Measurements from ENCODE around the gene ARIH2. TPM values are rescaled to one million over a fixed set of nuclear protein-coding genes. Genes with fewer than 3 reads are reported as not detected.

The ARIH2 gene
- total and polyA plus RNA-seq, 9 of the 15 experiments (the other 6 are each of a cell fraction or from before 2014, with no cell fraction given), result 27.0 to 120 (median 108) TPM

- TF ChIP-seq SFPQ (IDR thresholded peaks at IDR 0.05; ENCODE audit: low read depth, low read length) (no peak), RUNX1 (IDR thresholded peaks at IDR 0.05; ENCODE audit: low read depth) (no peak), TBP (optimal IDR thresholded peaks at IDR 0.05; ENCODE audit: low read depth, low read length) (peak; percentile 69), ZNF324 (CRISPR knock-in tag; IDR thresholded peaks at IDR 0.05) (no peak), ZZZ3 (IDR thresholded peaks at IDR 0.05) (no peak), DPF2 (IDR thresholded peaks at IDR 0.05) (no peak), TCFL5 (CRISPR knock-in tag; conservative IDR thresholded peaks at IDR 0.05) (no peak), USF2 (CRISPR knock-in tag; IDR thresholded peaks at IDR 0.05) (no peak), SMARCE1 (IDR thresholded peaks at IDR 0.05) (no peak), ZC3H4 (CRISPR knock-in tag; IDR thresholded peaks at IDR 0.05; ENCODE audit: borderline replicate concordance) (no peak; the same call in 1 of the 2 replicates), ZNF586 (CRISPR knock-in tag; conservative IDR thresholded peaks at IDR 0.05) (no peak), ZNF79 (CRISPR knock-in tag; IDR thresholded peaks at IDR 0.05; ENCODE audit: low read depth) (no peak), MNT (conservative IDR thresholded peaks at IDR 0.05) (peak; percentile 67 to 90), POLR2G (IDR thresholded peaks at IDR 0.05; ENCODE audit: low read depth, low read length) (peak; percentile 95), ZNF592 (IDR thresholded peaks at IDR 0.05) (0 out of 2 replicates have a peak, but pooled peaks have one; percentile 28), ZFX (CRISPR knock-in tag; IDR thresholded peaks at IDR 0.05) (peak; percentile 96), ZBTB17 (CRISPR knock-in tag; IDR thresholded peaks at IDR 0.05) (no peak)
- TF ChIP-seq, protein P1, sequence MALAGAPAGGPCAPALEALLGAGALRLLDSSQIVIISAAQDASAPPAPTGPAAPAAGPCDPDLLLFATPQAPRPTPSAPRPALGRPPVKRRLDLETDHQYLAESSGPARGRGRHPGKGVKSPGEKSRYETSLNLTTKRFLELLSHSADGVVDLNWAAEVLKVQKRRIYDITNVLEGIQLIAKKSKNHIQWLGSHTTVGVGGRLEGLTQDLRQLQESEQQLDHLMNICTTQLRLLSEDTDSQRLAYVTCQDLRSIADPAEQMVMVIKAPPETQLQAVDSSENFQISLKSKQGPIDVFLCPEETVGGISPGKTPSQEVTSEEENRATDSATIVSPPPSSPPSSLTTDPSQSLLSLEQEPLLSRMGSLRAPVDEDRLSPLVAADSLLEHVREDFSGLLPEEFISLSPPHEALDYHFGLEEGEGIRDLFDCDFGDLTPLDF (CRISPR knock-in tag; IDR thresholded peaks at IDR 0.05), result no peak
Observed at GRCh38 chr3:48918388-48919214, at the start of gene ARIH2 (continued).
